Osteocyte (in vitro differentiated cells): Measurements from ENCODE around the gene MDC1. TPM values are rescaled to one million over a fixed set of nuclear protein-coding genes. Genes with fewer than 3 reads are reported as not detected.
A peak's percentile ranks its signal among the peaks of the same experiment; 100 is the strongest.

ENCODE experiments used
- DNase-seq: peaks from one replicate; pipeline ENCODE4 v3.0.0; 2021; ENCODE audit warnings: mixed read lengths; ENCODE audit not compliant: unreplicated experiment; ENCODE audit errors: extremely low spot score
- H3K27ac Mint-ChIP-seq: one replicate; pipeline ENCODE4 v1.8.0; 2021; ENCODE audit warnings: mild to moderate bottlenecking, mixed read lengths; ENCODE audit not compliant: unreplicated experiment
- H3K27me3 Mint-ChIP-seq: one replicate; pipeline ENCODE4 v1.8.0; 2021; ENCODE audit warnings: mixed read lengths; ENCODE audit not compliant: unreplicated experiment
- H3K36me3 Mint-ChIP-seq: one replicate; pipeline ENCODE4 v1.8.0; 2021; ENCODE audit warnings: mixed read lengths; ENCODE audit not compliant: unreplicated experiment
- H3K4me1 Mint-ChIP-seq: one replicate; pipeline ENCODE4 v1.8.0; 2021; ENCODE audit warnings: mixed read lengths; ENCODE audit not compliant: unreplicated experiment
- H3K4me3 Mint-ChIP-seq: one replicate; pipeline ENCODE4 v1.8.0; 2021; ENCODE audit warnings: mild to moderate bottlenecking, moderate library complexity, mixed read lengths; ENCODE audit not compliant: unreplicated experiment
- H3K9me3 Mint-ChIP-seq: one replicate; pipeline ENCODE4 v1.8.0; 2021; ENCODE audit warnings: mixed read lengths; ENCODE audit not compliant: unreplicated experiment
- total RNA-seq: library from RNA; stranded (reverse); gene quantifications from 2 replicates; pipeline ENCODE4 v1.2.1, GENCODE V29; 2021
- TF ChIP-seq, protein P1 (sequence below): fragments of 200-600 bp; sonication (generic); IDR thresholded peaks from 2 replicates; pipeline ENCODE4 v1.5.0; 2021; ENCODE audit warnings: antibody characterized with exemption, mild to moderate bottlenecking, moderate library complexity

The MDC1 gene
- total RNA-seq, 1 donor from 2014 or later: 37.7 TPM

DNA sequence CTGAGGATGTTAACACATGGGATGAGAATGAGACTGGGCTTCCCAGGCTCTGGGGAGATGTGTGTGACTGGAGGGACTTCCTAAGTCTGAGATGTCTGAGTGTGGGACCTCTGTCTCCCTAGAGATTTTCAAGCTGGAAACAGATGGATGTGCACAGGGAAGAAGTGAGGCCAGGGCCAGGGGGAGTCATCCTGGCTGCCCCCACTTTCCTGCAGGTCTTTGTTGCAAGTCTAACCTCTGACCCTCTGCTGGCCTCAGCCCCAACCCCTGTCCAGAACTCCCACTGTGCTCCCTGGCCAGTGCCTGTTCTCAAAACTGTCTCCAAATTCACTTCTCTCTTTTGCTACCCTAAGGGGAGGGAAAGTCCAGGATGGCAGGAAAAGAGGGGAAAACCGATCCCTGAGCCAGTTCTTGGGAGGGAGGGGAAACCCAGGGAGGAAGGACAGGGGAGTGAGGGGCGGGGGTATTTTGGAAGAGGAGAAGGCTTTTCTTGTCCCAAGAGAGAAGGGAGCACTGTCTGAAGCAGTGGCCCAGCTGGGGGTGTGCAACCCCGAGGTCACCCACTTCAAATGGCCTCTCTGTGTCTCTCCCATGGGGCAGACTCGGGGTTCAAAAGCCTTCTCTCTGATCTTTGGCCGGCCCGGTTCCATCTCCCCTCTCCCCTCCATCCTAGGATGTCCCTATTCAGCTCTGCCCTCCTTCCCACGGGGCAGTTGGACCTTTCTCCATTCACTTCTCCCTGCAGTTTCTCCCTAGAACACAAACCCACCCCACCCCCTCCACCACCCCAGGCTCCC, 33.7 kb downstream of the MDC1 start:
- H3K27me3 Mint-ChIP-seq: no peaks in the 10 kb centered on the region
- H3K4me3 Mint-ChIP-seq: peak overlapping the region; percentile 89
- peak overlapping the region; percentile 88 for H3K27ac Mint-ChIP-seq
- H3K36me3 Mint-ChIP-seq: peaks cover 36% of the 10 kb centered on the region
- H3K9me3 Mint-ChIP-seq: no peaks in the 10 kb centered on the region
- TF ChIP-seq, protein P1, sequence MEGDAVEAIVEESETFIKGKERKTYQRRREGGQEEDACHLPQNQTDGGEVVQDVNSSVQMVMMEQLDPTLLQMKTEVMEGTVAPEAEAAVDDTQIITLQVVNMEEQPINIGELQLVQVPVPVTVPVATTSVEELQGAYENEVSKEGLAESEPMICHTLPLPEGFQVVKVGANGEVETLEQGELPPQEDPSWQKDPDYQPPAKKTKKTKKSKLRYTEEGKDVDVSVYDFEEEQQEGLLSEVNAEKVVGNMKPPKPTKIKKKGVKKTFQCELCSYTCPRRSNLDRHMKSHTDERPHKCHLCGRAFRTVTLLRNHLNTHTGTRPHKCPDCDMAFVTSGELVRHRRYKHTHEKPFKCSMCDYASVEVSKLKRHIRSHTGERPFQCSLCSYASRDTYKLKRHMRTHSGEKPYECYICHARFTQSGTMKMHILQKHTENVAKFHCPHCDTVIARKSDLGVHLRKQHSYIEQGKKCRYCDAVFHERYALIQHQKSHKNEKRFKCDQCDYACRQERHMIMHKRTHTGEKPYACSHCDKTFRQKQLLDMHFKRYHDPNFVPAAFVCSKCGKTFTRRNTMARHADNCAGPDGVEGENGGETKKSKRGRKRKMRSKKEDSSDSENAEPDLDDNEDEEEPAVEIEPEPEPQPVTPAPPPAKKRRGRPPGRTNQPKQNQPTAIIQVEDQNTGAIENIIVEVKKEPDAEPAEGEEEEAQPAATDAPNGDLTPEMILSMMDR: no peak
- peaks cover 72% of the 10 kb centered on the region for H3K4me1 Mint-ChIP-seq
- DNase-seq: no peak

DNA sequence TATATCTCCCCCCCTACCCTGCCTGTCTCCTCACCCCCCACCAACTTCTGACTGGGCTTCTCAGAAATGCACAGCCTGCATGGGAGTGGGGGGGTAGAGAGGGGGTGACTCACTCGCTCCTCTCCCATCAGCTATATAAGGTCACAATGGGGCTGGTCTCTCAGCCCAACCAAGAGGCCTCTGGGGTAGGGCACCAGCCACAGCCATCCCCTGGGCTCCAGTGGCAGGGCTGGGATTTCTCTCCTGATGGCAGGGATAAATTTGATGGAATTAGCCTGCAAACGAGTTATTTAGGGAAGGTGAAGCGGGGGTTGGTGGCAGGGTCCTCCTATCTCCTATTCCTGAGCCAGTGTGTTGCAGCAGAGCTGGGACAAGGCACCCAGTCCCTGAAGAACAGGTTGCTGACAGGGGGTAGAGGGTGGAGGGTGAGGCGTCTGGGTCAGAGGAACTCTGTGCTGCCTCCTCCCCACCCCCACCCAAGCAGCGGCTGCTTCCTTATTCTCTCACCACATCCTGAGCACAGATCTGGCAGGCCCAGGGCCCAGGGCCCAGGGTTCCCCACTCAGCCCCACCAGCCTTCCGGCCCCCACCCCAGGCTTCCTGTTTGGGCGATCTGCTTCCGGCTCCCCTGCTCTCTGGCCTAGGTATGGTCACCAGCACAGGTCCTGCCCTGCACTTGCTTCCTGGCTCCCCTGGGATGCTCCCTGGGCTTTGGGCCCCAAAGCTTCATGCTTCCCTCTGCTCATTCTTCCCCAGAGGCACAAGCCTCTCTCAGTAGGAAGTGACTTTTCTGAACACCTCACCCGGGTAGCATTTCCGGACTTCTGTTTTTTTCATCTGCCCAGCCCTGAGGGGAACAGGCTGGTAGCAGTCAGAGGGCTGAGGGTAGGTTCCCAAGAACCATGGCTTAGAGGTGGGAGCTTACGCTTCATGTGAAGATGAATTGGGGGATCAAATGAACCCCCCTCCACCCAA, 34.7 kb downstream of the MDC1 start:
- H3K4me1 Mint-ChIP-seq: peaks cover 62% of the 10 kb centered on the region
- TF ChIP-seq, protein P1: no peak
- H3K27me3 Mint-ChIP-seq: no peaks in the 10 kb centered on the region
- peak overlapping the region; percentile 88 for H3K27ac Mint-ChIP-seq
- peaks cover 36% of the 10 kb centered on the region for H3K36me3 Mint-ChIP-seq
- no peak for DNase-seq
- peak overlapping the region; percentile 89 for H3K4me3 Mint-ChIP-seq
- H3K9me3 Mint-ChIP-seq: no peaks in the 10 kb centered on the region

DNA sequence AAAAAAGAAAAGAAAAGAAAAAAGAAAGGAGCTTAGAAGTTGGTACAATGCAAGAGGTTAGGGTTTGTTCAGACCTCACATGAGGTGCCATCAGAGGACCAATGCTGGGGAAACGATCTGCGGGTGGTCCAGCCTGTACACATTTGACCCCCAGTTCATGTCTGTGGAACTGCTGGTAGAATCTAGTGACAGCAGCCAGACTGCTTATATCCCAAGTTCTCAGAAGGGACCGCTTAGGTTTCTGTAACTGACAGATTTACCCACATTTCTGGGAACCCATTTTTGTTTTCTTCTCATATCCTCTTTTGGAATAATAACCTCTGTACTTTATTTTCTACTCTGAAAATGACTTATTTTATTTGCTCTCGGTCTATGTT, 35.3 kb downstream of the MDC1 start:
- no peaks in the 10 kb centered on the region for H3K27me3 Mint-ChIP-seq
- peak overlapping the region; percentile 88 for H3K27ac Mint-ChIP-seq
- TF ChIP-seq, protein P1: no peak
- peaks cover 62% of the 10 kb centered on the region for H3K4me1 Mint-ChIP-seq
- H3K36me3 Mint-ChIP-seq: peaks cover 36% of the 10 kb centered on the region
- no peaks in the 10 kb centered on the region for H3K9me3 Mint-ChIP-seq
- peak overlapping the region; percentile 89 for H3K4me3 Mint-ChIP-seq
- no peak for DNase-seq

DNA sequence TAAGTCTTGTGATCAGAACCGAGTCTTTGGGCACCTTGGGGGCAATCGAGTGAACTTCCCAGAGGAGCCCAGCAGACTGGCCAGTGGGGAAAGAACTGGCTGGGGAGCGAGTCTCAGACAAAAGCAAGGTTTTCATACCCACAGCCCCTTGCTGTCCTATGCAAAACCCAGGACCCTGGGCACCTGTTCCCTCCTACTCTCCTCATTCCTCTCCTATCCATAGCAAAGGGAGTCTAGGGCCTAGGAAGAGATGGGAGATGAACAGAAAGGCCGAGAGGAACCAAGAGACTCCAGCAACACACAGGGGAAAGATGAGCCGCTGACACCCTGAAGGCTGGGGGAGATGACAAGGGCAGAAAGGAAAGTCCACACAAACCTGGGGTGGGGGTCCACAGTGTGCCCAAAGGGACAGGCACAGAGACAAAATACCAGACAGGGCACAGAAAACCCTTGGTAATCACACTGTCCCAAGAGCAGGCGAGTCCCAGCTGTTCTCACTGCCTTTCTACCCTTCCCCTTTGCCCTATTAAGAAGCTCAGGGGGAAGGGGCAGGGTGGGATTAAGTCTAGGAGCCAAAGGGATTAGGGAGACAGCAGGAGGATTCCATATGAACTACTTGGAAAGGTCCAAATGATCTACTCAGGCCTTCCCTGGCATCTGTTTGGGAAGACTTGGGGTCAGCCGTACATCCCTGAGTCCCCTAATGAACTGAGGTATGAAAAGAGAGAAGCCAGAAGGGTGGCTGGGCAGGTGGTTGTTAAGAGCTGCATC, 37.1 kb downstream of the MDC1 start:
- Mint-ChIP-seq H3K27ac (peak overlapping the region; percentile 59), H3K27me3 (no peaks in the 10 kb centered on the region), H3K4me1 (peaks cover 60% of the 10 kb centered on the region), H3K9me3 (no peaks in the 10 kb centered on the region), H3K4me3 (peak overlapping the region; percentile 89), H3K36me3 (peaks cover 36% of the 10 kb centered on the region)
- TF ChIP-seq, protein P1: no peak
- no peak for DNase-seq
